ENCODE data around the gene ZC3H18.

ZC3H18 gene

DNA sequence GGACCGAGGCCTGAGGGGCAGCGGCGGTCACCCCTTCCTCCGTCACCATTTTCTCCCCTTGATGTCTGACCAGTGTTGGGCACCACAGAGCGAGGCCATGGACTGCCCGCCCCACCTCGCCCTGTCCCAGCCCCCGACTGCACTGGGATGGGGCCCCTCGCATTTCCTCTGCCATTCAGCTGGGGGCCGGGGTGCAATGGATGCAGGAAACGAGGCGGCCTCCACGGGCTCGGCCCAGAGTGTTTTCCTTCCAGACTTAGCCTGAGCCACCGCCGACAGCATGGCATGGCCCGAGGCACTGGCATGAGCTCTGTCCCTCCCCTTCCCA, 44.6 kb upstream of the ZC3H18 start:
- H3K4me3 ChIP-seq (ENCODE audit: low read depth, low read length) = no peak overlapping the region
- no peak for DNase-seq (ENCODE audit: low read depth)
- TF ChIP-seq, protein P1, sequence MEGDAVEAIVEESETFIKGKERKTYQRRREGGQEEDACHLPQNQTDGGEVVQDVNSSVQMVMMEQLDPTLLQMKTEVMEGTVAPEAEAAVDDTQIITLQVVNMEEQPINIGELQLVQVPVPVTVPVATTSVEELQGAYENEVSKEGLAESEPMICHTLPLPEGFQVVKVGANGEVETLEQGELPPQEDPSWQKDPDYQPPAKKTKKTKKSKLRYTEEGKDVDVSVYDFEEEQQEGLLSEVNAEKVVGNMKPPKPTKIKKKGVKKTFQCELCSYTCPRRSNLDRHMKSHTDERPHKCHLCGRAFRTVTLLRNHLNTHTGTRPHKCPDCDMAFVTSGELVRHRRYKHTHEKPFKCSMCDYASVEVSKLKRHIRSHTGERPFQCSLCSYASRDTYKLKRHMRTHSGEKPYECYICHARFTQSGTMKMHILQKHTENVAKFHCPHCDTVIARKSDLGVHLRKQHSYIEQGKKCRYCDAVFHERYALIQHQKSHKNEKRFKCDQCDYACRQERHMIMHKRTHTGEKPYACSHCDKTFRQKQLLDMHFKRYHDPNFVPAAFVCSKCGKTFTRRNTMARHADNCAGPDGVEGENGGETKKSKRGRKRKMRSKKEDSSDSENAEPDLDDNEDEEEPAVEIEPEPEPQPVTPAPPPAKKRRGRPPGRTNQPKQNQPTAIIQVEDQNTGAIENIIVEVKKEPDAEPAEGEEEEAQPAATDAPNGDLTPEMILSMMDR (conservative IDR thresholded peaks at IDR 0.05; ENCODE audit: low read depth, low read length) = no peak

DNA sequence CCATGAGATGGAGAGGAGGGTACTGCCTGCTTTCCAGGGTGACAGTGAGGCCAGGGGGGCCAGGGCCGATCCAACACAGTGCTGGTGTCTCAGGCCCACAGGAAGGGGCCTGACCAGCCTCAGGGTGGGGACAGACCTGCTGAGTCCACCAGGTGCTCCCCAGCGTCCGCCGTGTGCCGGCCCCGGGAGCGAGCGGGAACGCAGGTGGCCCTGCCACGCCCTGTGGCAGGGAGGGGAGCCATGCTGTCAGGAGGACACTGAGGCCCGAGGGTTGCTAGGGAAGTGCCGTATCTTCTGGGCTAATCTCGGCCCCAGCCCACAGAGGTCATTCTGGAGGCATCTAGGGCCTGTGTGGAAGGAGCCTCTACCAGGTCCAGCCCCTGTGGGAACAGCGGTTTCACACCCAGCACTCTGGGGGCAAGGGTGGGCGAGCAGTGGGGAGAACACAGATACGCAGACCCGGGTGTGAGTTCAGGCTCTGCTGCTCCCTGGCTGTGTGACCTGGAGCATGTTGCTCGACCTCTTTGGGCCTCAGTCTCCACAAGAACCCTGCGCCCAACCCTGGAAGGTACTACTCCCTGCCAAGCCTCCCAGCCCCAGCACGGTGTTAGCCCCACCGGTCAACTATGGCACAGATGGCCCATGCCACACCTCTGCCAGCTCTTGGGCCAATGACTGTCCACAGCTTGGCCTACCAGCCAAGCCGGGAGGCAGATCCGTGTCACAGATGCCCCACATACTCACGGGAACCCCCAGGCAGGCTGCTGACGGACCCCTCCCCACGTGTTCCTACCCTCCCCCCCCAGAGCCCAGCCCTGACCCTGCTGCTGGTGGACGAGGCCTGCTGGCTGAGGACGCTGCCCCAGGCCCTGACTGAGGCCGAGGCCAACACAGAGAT, 43.9 kb upstream of the ZC3H18 start:
- no peak for DNase-seq (ENCODE audit: low read depth)
- H3K4me3 ChIP-seq (ENCODE audit: low read depth, low read length) = no peak overlapping the region
- TF ChIP-seq, protein P1 (conservative IDR thresholded peaks at IDR 0.05; ENCODE audit: low read depth, low read length) = no peak

DNA sequence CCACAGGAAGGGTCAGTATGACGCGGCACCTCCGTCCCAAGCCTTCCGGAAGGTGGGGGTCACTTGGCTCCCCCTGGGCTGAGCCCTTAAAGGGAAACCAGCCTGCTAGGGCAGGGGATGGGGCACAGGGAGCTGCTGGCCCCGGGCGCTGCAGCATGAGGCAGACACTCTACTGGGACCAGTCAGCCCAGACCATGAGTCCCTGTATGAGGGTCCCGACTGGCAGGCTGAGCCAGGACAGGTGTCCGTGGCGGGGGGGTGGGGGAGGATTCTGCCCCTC, 43.4 kb upstream of the ZC3H18 start:
- TF ChIP-seq, protein P1 (conservative IDR thresholded peaks at IDR 0.05; ENCODE audit: low read depth, low read length) = no peak
- no peak for DNase-seq (ENCODE audit: low read depth)

DNA sequence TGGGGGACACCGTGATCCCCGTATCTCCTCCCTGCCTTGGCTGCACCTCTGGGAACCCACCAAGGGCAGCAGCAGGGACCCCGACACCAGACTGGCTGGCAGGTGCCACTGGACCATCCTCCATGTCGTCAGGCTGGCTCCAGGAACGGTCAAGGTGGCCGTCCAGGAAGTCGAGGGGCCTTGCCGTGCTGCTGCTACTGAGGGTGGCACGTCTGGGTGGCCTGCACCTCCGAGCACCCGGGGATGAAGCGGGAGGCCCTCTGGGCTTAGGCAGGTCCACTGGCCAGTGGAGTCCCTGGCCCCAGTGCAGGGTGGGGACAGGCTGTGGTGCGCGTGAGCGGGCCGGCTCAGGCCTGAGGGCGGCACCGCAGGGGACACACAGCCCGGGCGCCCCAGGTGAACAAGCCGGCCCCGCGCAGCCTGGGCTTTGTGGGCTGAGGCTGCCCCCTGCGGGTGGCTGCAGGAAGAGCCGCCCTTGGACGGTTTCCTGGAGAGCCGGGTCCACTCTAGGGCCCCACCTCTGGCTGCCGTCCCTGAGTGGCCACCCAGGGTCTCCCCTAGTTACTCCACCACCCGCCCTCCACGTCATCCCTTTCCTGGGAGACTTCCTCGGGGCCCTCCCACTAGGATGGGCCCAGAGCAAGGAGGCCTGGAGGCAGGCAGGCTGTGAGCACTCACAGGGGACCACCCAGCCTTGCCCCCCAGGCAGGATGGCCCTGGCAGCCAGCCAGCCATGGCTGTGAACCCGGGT, 42.8 kb upstream of the ZC3H18 start:
- peak; percentile 60 for DNase-seq (ENCODE audit: low read depth)
- TF ChIP-seq, protein P1 (conservative IDR thresholded peaks at IDR 0.05; ENCODE audit: low read depth, low read length) = peak; percentile 78
- H3K4me3 ChIP-seq (ENCODE audit: low read depth, low read length) = no peak overlapping the region

More for the DNA sequence above, 43.4 kb upstream of the ZC3H18 start:
- H3K4me3 ChIP-seq (ENCODE audit: low read depth, low read length) = no peak overlapping the region

DNA sequence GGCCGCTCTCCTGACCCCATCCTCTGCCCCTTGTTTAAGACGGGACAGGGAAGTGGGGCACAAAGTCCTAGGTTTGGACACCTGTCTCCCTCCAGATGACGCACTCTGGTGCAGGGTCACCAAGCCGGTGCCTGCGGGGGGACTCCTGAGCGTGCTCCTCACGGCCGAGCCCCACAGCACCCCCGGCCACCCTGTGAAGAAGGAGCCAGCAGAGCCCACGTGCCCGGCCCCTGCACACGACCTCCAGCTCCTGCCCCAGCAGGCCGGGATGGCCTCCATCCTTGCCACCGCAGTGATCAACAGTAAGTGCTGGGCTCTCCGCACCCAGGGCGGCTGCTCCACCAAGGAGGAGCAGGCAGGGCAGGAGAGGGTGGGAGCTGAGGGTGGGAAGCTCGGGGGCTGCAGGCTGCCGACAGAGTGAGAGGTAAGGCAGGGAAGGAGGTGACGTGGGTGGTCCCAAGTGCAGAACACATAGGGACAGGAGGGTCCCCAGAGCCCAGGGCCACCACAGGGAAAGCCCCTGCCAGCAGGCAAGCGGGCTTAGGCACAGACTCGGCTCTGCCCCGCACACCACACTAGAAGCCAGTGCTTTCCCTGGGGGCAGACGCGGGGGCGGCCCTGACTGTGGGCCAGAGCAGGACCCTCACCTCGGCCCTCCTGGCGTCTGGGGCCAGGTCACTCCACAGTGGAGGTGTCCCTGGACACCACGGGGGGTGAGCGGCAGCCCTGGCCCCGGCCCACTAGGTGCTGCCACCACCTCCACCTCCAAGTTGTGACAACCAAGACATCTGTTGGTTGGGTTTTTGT, 42.1 kb upstream of the ZC3H18 start:
- TF ChIP-seq, protein P1 (conservative IDR thresholded peaks at IDR 0.05; ENCODE audit: low read depth, low read length) = no peak
- no peak overlapping the region for H3K4me3 ChIP-seq (ENCODE audit: low read depth, low read length)
- DNase-seq (ENCODE audit: low read depth) = no peak

DNA sequence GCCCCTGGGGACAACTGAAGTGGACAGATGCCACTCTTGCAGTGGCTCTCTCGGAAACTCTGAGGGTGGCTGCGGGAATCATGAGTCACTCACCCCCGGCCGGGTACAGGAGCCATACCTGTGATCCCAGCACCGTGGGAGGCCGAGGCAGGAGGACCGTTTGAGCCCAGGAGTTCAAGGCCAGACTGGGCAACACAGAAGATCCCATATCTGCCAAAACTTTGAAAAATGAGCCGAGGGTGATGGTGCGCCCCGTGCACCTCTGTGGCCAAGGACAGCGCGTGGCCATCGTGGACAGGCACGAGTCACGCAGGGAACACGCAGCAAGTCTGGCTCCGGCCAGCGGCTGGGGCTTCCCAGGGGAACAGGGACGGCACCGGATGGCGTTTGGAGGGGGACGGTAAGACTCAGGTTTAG, 41.3 kb upstream of the ZC3H18 start:
- no peak overlapping the region for H3K4me3 ChIP-seq (ENCODE audit: low read depth, low read length)
- TF ChIP-seq, protein P1 (conservative IDR thresholded peaks at IDR 0.05; ENCODE audit: low read depth, low read length) = no peak
- no peak for DNase-seq (ENCODE audit: low read depth)

All from choroid plexus epithelial cell (primary cell).